ENCODE results near the gene CCDC120. TPM values are rescaled to one million over a fixed set of nuclear protein-coding genes. Genes with fewer than 3 reads are reported as not detected.

Gene CCDC120
- polyA plus RNA-seq, 4 donors = 5.7 to 26.8 (median 14.4) TPM

DNA sequence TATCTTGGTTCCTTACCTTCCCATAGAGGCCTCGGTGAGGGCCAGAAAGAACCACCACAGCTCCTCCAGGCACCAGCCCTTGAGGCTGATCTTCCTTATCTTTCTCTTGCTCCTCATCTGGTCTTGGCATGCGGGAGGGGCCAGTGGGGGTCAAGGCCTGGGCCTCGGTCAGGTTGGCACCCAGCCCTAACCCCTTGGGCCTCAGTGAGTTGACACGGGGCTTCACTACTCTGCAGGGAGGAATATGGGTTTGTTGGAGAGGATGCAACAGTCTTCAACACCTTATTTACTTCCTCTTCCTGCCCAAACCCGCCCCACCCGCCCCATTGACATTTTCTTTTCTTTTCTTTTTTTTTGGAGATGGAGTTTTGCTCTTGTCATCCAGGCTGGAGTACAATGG, 58.8 kb downstream of the CCDC120 start:
- H3K27ac ChIP-seq (ENCODE audit: low read depth in 1 of 3, low read length in 2 of 3) = no peak overlapping the region
- no peaks in the 10 kb centered on the region for H3K27me3 ChIP-seq (ENCODE audit: control insufficient read depth in 3 of 3, insufficient read depth in 3 of 3, low read length in 3 of 3)
- DNase-seq (no peak), FAIRE-seq (no peak)
- no peak overlapping the region for H3K4me3 ChIP-seq (ENCODE audit: low read depth in 1 of 3, low read length in 3 of 3)
- no peaks in the 10 kb centered on the region for H3K9me3 ChIP-seq (ENCODE audit: control insufficient read depth in 2 of 2, insufficient read depth in 1 of 2, low read depth in 1 of 2, low read length in 1 of 2)
- 60 to 79% (median 64%) methylated on average over 4 to 6 of the region's 6 CpGs for WGBS, 3 donors
- peaks cover 0 to 3% (median 0%) of the 10 kb centered on the region in 3 donors for H3K4me1 ChIP-seq (ENCODE audit: control insufficient read depth in 3 of 3, insufficient read depth in 2 of 3, low read depth in 1 of 3, low read length in 2 of 3)
- peaks cover 0 to 57% (median 6%) of the 10 kb centered on the region in 3 donors for H3K36me3 ChIP-seq (ENCODE audit: control insufficient read depth in 3 of 3, insufficient read depth in 2 of 3, low read depth in 1 of 3, low read length in 3 of 3)

Other genes with a start within 250 kb of the CCDC120 start
- under 1 TPM in 2 of 4 donors, not detected in 2; 0.07 to 0.09 TPM for gene ERAS, start 232.5 kb upstream of the CCDC120 start, polyA plus RNA-seq
- gene PCSK1N, start 223.4 kb upstream of the CCDC120 start, polyA plus RNA-seq = 10 to 100 TPM in 2 of 4 donors, 1 to 10 TPM in 1, under 1 TPM in 1; 0.67 to 97.5 (median 13.5) TPM
- gene TIMM17B, start 161.2 kb upstream of the CCDC120 start, polyA plus RNA-seq = 10 to 100 TPM; 43.3 to 72.5 (median 66.1) TPM
- 100 to 1,000 TPM in 2 of 4 donors, 10 to 100 TPM in 2; 77.8 to 186 (median 109) TPM for gene PQBP1, start 161.1 kb upstream of the CCDC120 start, polyA plus RNA-seq
- 10 to 100 TPM in 2 of 4 donors, 1 to 10 TPM in 2; 8.1 to 31.5 (median 19.1) TPM for gene SLC35A2, start 147.4 kb upstream of the CCDC120 start, polyA plus RNA-seq
- gene PIM2, start 140.0 kb upstream of the CCDC120 start, polyA plus RNA-seq = 10 to 100 TPM in 2 of 4 donors, 1 to 10 TPM in 2; 2.9 to 35.1 (median 9.8) TPM
- gene OTUD5, start 101.4 kb upstream of the CCDC120 start, polyA plus RNA-seq = 10 to 100 TPM; 28.3 to 57.5 (median 42.3) TPM
- 1 to 10 TPM in 2 of 4 donors, under 1 TPM in 2; 0.27 to 1.7 (median 0.78) TPM for gene KCND1, start 87.2 kb upstream of the CCDC120 start, polyA plus RNA-seq
- 10 to 100 TPM; 18.1 to 43.1 (median 26.5) TPM for gene GRIPAP1, start 56.7 kb upstream of the CCDC120 start, polyA plus RNA-seq
- 10 to 100 TPM; 23.3 to 27.4 (median 23.6) TPM for gene TFE3, start 15.6 kb upstream of the CCDC120 start, polyA plus RNA-seq
- gene PRAF2, start 15.0 kb downstream of the CCDC120 start, polyA plus RNA-seq = 10 to 100 TPM in 1 of 4 donors, 1 to 10 TPM in 3; 1.3 to 12.8 (median 5.6) TPM
- 100 to 1,000 TPM in 1 of 4 donors, 10 to 100 TPM in 3; 47.3 to 122 (median 73.1) TPM for gene WDR45, start 20.9 kb downstream of the CCDC120 start, polyA plus RNA-seq
- gene GPKOW, start 64.7 kb downstream of the CCDC120 start, polyA plus RNA-seq = 10 to 100 TPM; 17.6 to 22.2 (median 19.6) TPM
- gene MAGIX, start 103.8 kb downstream of the CCDC120 start, polyA plus RNA-seq = 1 to 10 TPM; 3.1 to 10.0 (median 6.4) TPM
- gene PLP2, start 112.9 kb downstream of the CCDC120 start, polyA plus RNA-seq = 100 to 1,000 TPM in 2 of 4 donors, 10 to 100 TPM in 2; 47.6 to 189 (median 112) TPM
- 1 to 10 TPM; 3.6 to 6.8 (median 5.5) TPM for gene PRICKLE3, start 127.4 kb downstream of the CCDC120 start, polyA plus RNA-seq
- gene SYP, start 141.2 kb downstream of the CCDC120 start, polyA plus RNA-seq = 10 to 100 TPM in 1 of 4 donors, 1 to 10 TPM in 3; 2.2 to 33.5 (median 7.0) TPM
- 1 to 10 TPM in 1 of 4 donors, under 1 TPM in 3; 0.22 to 1.7 (median 0.31) TPM for gene CACNA1F, start 174.3 kb downstream of the CCDC120 start, polyA plus RNA-seq
- 10 to 100 TPM; 11.1 to 18.8 (median 12.4) TPM for gene CCDC22, start 176.5 kb downstream of the CCDC120 start, polyA plus RNA-seq
- under 1 TPM in 2 of 4 donors, not detected in 2; 0.31 to 0.47 TPM for gene FOXP3, start 205.7 kb downstream of the CCDC120 start, polyA plus RNA-seq
- gene PPP1R3F, start 210.8 kb downstream of the CCDC120 start, polyA plus RNA-seq = 1 to 10 TPM in 3 of 4 donors, under 1 TPM in 1; 0.67 to 3.4 (median 2.3) TPM
- gene GAGE10, start 244.6 kb downstream of the CCDC120 start, polyA plus RNA-seq = not detected